Measurements from ENCODE around the gene ABHD10. TPM values are rescaled to one million over a fixed set of nuclear protein-coding genes. Genes with fewer than 3 reads are reported as not detected.

The ABHD10 gene
- total RNA-seq, 1 donor from 2014 or later = 37.7 TPM

DNA sequence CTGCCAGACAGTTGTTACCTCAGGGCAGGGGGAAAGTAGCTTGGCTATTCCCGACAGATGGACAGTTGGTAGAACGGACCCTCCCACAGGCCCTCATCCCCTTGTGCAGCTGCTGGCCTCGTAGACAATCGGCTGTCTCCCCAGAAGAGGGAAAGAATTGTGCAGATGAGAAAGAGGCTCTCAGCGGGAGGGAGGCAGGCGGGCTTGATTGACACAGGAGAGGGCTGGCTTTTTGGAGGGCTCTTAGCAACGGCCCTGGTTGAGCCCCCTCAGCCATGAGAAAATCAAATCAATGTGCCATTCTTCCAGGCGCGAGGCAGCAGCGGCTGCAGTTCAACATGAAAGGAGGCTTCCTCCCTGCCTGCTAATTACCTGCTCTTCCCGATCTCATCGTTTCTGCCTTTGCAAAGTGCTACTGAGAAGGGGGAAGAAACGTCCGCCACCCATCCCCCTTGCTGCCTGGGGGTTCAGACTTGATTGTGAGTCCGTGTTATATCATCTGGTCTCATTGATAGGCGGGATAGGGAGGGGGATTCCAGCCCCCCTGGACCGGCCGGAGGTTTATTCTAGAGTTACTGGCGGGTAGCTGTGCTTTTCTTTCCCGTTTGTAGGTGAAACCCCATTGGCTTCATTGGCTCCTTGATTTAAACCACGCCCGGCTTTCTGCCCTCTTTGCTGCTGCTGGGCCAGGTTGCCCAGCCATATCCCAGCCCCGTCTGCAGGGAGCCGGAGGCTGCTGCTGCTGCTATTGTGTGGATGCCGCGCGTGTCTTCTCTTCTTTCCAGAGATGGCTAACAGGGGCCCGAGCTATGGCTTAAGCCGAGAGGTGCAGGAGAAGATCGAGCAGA is 20.0 kb downstream of the ABHD10 start, which contains the start of gene TAGLN3:
Gene TAGLN3 (plus strand): TSS at position 287 of the 848 bp plus-strand sequence. CDS start 501 bp downstream, at position 788.
- Mint-ChIP-seq H3K27me3 (ENCODE audit: insufficient read depth) (no peaks in the 10 kb centered on the region), H3K36me3 (ENCODE audit: low read depth) (peaks cover 5% of the 10 kb centered on the region), H3K4me1 (ENCODE audit: low read depth) (peaks cover 51% of the 10 kb centered on the region), H3K4me3 (peak within 1 kb of the TSS; percentile 66), H3K9me3 (no peaks in the 10 kb centered on the region), H3K27ac (no peak within 1 kb of the TSS)
- intact Hi-C loops (cut with micrococcal nuclease) = loop anchor here (1.0 kb wide), 1 partner anchor 10 kb away; no protein-coding TSS in a partner anchor
- DNase-seq (ENCODE audit: low spot score) = no peak

- DNase-seq (ENCODE audit: low spot score) = no peak
- no peaks in the 10 kb centered on the region for H3K27me3 Mint-ChIP-seq (ENCODE audit: insufficient read depth)
- peaks cover 60% of the 10 kb centered on the region for H3K4me1 Mint-ChIP-seq (ENCODE audit: low read depth)
- H3K27ac Mint-ChIP-seq = no peak overlapping the region
- peaks cover 5% of the 10 kb centered on the region for H3K36me3 Mint-ChIP-seq (ENCODE audit: low read depth)
- H3K9me3 Mint-ChIP-seq = no peaks in the 10 kb centered on the region
- H3K4me3 Mint-ChIP-seq = peak overlapping the region; percentile 66
- intact Hi-C loops (cut with micrococcal nuclease) = no loop called here
Measured at GRCh38 chr3:111999484-112000324, 20.9 kb downstream of the ABHD10 start.

GRCh38 chr3:112000367-112000771 is 21.5 kb downstream of the ABHD10 start:
- H3K9me3 Mint-ChIP-seq = no peaks in the 10 kb centered on the region
- peaks cover 65% of the 10 kb centered on the region for H3K4me1 Mint-ChIP-seq (ENCODE audit: low read depth)
- intact Hi-C loops (cut with micrococcal nuclease) = no loop called here
- H3K27ac Mint-ChIP-seq = no peak overlapping the region
- no peaks in the 10 kb centered on the region for H3K27me3 Mint-ChIP-seq (ENCODE audit: insufficient read depth)
- peaks cover 4% of the 10 kb centered on the region for H3K36me3 Mint-ChIP-seq (ENCODE audit: low read depth)
- no peak for DNase-seq (ENCODE audit: low spot score)
- H3K4me3 Mint-ChIP-seq = no peak overlapping the region

GRCh38 chr3:112000966-112001365 is 22.1 kb downstream of the ABHD10 start:
- Mint-ChIP-seq H3K4me3 (no peak overlapping the region), H3K4me1 (ENCODE audit: low read depth) (peaks cover 63% of the 10 kb centered on the region), H3K27ac (no peak overlapping the region), H3K36me3 (ENCODE audit: low read depth) (peaks cover 3% of the 10 kb centered on the region), H3K27me3 (ENCODE audit: insufficient read depth) (no peaks in the 10 kb centered on the region), H3K9me3 (no peaks in the 10 kb centered on the region)
- DNase-seq (ENCODE audit: low spot score) = no peak
- intact Hi-C loops (cut with micrococcal nuclease) = no loop called here

GRCh38 chr3:112001526-112001925 is 22.7 kb downstream of the ABHD10 start:
- Mint-ChIP-seq H3K36me3 (ENCODE audit: low read depth) (peaks cover 3% of the 10 kb centered on the region), H3K27ac (peak overlapping the region; percentile 35), H3K4me3 (no peak overlapping the region), H3K27me3 (ENCODE audit: insufficient read depth) (no peaks in the 10 kb centered on the region), H3K9me3 (no peaks in the 10 kb centered on the region), H3K4me1 (ENCODE audit: low read depth) (peaks cover 63% of the 10 kb centered on the region)
- intact Hi-C loops (cut with micrococcal nuclease) = no loop called here
- DNase-seq (ENCODE audit: low spot score) = no peak

DNA sequence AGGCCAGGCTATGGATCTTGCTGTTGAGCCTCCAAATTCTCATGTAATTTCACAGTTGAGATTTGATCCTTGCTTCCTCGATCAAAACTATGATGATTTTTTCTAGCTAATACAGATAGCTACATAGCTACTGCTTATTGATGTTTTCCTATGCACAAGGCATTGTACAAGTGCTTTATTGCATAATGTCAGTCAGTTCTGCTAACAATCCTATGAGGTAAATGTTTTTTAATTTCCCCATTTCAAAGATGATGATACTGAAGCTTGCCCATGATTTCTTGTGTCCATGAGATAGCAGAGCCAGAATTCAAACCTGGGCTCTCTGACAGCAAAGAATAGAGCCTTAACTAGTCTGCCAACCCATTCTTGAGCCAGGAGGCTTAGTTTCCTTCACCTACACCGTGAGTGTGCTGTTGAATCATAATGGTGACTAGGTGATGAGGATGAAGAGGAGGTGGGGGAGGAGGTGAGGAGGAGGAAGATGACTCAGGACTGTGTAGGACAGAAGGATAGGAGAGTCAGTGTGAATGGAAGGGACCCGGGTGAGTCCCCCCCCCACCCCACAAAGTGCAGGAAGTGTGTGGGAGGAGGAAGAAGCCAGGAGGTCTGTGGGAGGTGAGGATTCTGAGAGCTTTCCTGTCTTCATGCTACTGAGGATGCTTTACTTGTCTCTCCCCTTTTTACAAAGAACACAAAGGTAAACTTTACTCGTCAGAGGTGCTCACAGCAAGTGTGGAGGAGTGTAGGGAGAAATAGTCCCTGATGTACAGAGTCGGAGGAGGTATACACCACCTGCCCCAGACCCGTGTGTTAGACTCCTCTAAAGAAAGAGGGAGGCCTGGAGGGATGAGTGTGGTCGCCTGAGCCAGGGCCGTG is 23.5 kb downstream of the ABHD10 start:
- Mint-ChIP-seq H3K4me3 (peak overlapping the region; percentile 34), H3K36me3 (ENCODE audit: low read depth) (peaks cover 3% of the 10 kb centered on the region), H3K27ac (peak overlapping the region; percentile 89), H3K27me3 (ENCODE audit: insufficient read depth) (no peaks in the 10 kb centered on the region), H3K4me1 (ENCODE audit: low read depth) (peaks cover 60% of the 10 kb centered on the region), H3K9me3 (no peaks in the 10 kb centered on the region)
- intact Hi-C loops (cut with micrococcal nuclease) = loop anchor here (1.0 kb wide), 4 partner anchors 11 to 37 kb away; partner anchors contain the start of gene ABHD10
- no peak for DNase-seq (ENCODE audit: low spot score)

DNA sequence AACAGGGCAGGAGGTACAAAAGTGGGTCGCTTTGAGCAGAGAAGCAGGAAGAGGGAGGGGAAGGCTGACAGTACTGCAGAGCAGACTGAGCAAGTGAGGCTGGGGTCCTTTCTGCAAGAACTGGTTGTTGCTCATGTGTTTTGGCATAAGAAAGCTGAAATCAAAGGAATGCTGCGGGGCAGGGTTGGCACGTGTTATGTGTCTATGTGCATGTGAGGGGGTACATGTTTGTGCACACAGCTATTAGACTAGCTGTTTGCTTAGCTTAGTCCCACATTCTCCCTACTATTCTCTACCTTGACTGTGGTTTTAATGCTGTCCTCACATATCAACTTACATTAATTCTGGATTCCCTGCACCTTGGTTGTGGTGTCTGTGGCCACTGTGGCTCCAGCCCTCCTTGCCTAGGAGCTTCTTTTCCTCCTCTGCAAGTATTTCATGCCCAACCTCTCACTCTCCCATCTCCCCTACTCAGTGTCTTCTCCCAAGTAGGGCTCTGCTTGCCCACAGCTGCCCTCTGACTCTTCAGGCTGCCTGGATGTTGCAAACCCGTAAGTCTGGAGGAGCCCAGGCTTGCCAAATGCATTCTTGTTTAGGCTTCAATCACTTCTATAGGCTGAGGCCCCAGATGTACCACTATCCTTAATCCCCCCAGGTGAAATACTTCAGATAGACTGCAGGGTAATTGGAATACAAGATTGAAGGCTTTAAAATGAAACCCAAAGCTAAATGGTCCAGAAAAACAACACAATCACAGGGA is 24.7 kb downstream of the ABHD10 start:
- H3K27ac Mint-ChIP-seq = peak overlapping the region; percentile 89
- H3K27me3 Mint-ChIP-seq (ENCODE audit: insufficient read depth) = no peaks in the 10 kb centered on the region
- intact Hi-C loops (cut with micrococcal nuclease) = no loop called here
- DNase-seq (ENCODE audit: low spot score) = no peak
- H3K4me3 Mint-ChIP-seq = no peak overlapping the region
- peaks cover 3% of the 10 kb centered on the region for H3K36me3 Mint-ChIP-seq (ENCODE audit: low read depth)
- no peaks in the 10 kb centered on the region for H3K9me3 Mint-ChIP-seq
- H3K4me1 Mint-ChIP-seq (ENCODE audit: low read depth) = peaks cover 57% of the 10 kb centered on the region

DNA sequence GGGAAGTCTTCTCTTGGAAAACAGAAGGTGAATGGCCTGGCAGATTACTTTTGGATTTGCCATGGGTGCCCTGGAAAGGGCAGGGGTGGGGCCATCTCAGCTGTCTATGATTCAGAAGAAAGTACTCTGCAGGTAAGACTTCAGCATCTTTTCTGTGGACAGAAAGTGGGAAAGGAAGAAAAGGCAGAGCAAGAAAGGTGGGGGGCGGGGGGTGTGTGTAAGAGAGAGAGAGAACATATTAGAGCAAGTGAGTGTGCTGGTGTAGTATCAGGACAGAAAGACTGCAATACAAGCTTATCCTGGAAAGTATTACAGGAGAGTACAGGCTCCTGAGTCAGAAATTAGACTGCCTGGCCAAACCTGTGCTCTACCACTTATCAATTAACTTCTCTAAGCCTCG is 25.4 kb downstream of the ABHD10 start:
- H3K27me3 Mint-ChIP-seq (ENCODE audit: insufficient read depth) = no peaks in the 10 kb centered on the region
- H3K4me1 Mint-ChIP-seq (ENCODE audit: low read depth) = peaks cover 57% of the 10 kb centered on the region
- no peaks in the 10 kb centered on the region for H3K9me3 Mint-ChIP-seq
- DNase-seq (ENCODE audit: low spot score) = no peak
- peak overlapping the region; percentile 69 for H3K27ac Mint-ChIP-seq
- intact Hi-C loops (cut with micrococcal nuclease) = no loop called here
- no peak overlapping the region for H3K4me3 Mint-ChIP-seq
- H3K36me3 Mint-ChIP-seq (ENCODE audit: low read depth) = peaks cover 3% of the 10 kb centered on the region

- H3K27me3 Mint-ChIP-seq (ENCODE audit: insufficient read depth) = no peaks in the 10 kb centered on the region
- DNase-seq (ENCODE audit: low spot score) = no peak
- H3K27ac Mint-ChIP-seq = peak overlapping the region; percentile 69
- H3K4me1 Mint-ChIP-seq (ENCODE audit: low read depth) = peaks cover 57% of the 10 kb centered on the region
- H3K36me3 Mint-ChIP-seq (ENCODE audit: low read depth) = peaks cover 3% of the 10 kb centered on the region
- no peak overlapping the region for H3K4me3 Mint-ChIP-seq
- no peaks in the 10 kb centered on the region for H3K9me3 Mint-ChIP-seq
- intact Hi-C loops (cut with micrococcal nuclease) = no loop called here
Measured at GRCh38 chr3:112004669-112005068, 25.8 kb downstream of the ABHD10 start.

DNA sequence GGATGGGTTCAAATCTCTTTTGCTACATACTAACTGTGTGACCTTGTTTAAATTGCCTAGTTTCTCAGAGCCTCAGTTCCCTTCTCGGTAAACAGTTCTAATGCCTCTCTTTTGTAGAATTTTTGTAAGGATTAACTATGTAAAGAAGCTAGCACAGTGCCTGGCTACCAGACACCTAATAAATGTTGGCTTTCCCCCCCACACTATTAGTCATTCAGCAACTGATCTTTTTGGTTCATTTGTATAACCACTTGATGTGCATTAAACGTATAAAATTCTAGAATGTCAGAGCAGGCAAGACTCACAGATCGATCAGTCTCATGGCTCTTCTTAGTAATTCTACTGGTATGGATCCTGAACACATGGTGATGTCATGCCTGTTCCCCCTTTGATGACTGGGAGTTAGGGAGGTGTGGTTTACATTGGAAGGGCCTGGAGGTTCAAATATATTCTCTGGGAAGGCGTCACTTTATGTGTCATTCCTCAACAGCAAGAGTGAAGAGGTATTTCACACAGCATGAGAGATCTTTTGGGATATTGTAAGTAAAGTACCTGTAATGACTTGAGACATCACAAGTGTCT is 26.4 kb downstream of the ABHD10 start:
- peak overlapping the region; percentile 30 for H3K27ac Mint-ChIP-seq
- H3K4me1 Mint-ChIP-seq (ENCODE audit: low read depth) = peaks cover 57% of the 10 kb centered on the region
- no peak overlapping the region for H3K4me3 Mint-ChIP-seq
- no peak for DNase-seq (ENCODE audit: low spot score)
- no peaks in the 10 kb centered on the region for H3K9me3 Mint-ChIP-seq
- H3K36me3 Mint-ChIP-seq (ENCODE audit: low read depth) = peaks cover 3% of the 10 kb centered on the region
- intact Hi-C loops (cut with micrococcal nuclease) = no loop called here
- no peaks in the 10 kb centered on the region for H3K27me3 Mint-ChIP-seq (ENCODE audit: insufficient read depth)

- H3K9me3 Mint-ChIP-seq = no peaks in the 10 kb centered on the region
- no peaks in the 10 kb centered on the region for H3K27me3 Mint-ChIP-seq (ENCODE audit: insufficient read depth)
- H3K27ac Mint-ChIP-seq = no peak overlapping the region
- intact Hi-C loops (cut with micrococcal nuclease) = no loop called here
- H3K36me3 Mint-ChIP-seq (ENCODE audit: low read depth) = peaks cover 3% of the 10 kb centered on the region
- peaks cover 41% of the 10 kb centered on the region for H3K4me1 Mint-ChIP-seq (ENCODE audit: low read depth)
- no peak for DNase-seq (ENCODE audit: low spot score)
- H3K4me3 Mint-ChIP-seq = no peak overlapping the region
Measured at GRCh38 chr3:112007633-112008032, 28.8 kb downstream of the ABHD10 start.

Measured in activated T-helper 1 cell treated with anti-CD3 and anti-CD28 coated beads, Interleukin-12 subunit alpha, Interleukin-12 subunit beta, Interleukin-2, Interleukin-4 antibody, amounts not matched to agents 30 ng/mL and 10 ng/mL and 1 ng/mL, durations not matched to agents 14 hours and 24 hours and 36 hours (primary cell).